GM18517 (cell line): ENCODE results near the gene METTL17.

Source experiments
- ATAC-seq: cut with Tn5 transposase; IDR thresholded peaks from one replicate; pipeline ENCODE4 v1.9.1; 2021; ENCODE audit warnings: mild to moderate bottlenecking, moderate library complexity; ENCODE audit not compliant: unreplicated experiment

METTL17 gene

DNA sequence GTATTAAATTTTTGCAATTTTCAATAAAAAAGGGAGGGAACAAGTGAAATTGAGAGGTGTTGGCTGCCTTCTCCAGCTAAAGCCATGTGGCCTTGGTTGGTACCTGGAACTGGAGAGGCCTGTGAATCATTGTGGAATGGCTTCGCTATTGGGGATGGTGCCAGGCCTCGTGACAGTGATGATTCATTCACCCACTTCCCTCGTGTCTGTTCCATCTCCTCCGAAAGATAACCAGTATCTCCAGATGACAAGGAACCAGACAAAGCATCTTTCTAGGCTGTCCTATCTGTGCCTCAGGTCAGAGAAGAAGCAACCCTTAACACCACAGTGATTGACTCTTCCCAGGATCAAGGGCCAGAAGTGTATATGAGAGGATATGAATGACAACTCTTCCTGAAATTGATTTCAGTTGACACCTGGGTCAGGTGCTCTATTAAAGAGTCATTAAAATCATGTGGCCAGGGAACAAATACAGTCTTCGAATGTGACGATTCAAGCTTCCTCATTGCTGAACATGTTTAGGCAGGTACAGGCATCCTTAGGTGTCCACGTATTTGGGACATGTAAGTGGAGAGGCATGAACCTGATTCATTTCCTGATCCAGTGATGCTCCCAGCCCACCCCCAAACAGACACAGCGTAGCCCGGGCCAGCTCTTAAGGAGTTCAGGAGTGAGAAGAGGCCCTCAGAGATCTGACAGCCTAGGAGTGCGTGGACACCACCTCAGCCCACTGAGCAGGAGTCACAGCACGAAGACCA is 52.1 kb downstream of the METTL17 start, which contains the start of gene RNASE7:
RNASE7 (plus strand) TSS at position 687 of the 758 bp plus-strand sequence. CDS start 631 bp downstream, outside the sequence.
- ATAC-seq = no peak

DNA sequence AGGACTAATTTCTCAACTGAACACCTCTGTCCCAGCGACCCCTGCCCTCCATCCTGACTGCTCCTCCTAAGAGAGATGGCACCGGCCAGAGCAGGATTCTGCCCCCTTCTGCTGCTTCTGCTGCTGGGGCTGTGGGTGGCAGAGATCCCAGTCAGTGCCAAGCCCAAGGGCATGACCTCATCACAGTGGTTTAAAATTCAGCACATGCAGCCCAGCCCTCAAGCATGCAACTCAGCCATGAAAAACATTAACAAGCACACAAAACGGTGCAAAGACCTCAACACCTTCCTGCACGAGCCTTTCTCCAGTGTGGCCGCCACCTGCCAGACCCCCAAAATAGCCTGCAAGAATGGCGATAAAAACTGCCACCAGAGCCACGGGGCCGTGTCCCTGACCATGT is 53.1 kb downstream of the METTL17 start:
- ATAC-seq = no peak

DNA sequence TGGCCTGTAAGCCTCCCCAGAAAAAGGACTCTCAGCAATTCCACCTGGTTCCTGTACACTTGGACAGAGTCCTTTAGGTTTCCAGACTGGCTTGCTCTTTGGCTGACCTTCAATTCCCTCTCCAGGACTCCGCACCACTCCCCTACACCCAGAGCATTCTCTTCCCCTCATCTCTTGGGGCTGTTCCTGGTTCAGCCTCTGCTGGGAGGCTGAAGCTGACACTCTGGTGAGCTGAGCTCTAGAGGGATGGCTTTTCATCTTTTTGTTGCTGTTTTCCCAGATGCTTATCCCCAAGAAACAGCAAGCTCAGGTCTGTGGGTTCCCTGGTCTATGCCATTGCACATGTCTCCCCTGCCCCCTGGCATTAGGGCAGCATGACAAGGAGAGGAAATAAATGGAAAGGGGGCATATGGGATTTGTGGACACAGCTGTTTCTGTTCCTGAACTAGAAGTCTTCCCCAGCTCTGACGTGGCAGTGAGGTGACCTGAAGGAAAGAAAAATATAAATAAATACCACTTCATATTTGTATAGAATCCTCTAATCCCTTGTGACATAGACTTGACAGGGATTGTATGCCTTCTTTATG is 53.7 kb downstream of the METTL17 start:
- ATAC-seq = no peak

DNA sequence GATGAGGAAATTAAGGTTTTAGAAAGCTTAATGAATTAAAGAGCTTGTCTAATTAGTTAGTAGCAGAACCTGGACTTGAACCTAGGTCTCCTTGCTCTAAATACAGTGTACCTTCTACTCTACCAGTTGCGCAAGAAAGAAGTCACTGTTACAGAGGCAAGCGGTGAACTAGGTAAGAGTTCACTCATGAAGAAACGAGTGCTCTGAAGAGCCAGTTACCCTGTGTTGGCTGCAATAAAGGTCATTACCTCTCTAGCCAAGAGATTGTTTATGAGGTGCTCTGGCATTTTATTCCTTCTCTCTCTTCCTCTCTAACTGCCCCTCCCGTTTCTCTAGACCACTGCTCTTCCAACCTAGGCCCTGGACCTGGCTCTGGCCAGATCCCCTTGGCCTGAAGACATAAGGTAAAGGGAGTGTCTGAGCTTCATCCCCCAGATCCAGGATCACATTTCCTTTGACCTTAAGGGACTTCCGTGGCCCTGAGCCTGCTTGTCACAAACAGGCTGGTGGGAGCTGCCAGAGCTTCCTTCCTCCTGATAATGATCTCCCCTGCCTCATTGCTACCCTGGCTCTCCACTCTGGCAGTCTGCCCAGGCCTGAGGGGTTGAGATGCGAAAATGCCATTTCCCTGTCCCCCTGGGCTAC is 54.3 kb downstream of the METTL17 start:
- ATAC-seq = no peak
